ENCODE data around the gene RIOK1. TPM values are rescaled to one million over a fixed set of nuclear protein-coding genes. Genes with fewer than 3 reads are reported as not detected.

The RIOK1 gene
- total and polyA plus RNA-seq, 2 of the 8 experiments (the other 6 are each of a cell fraction or from before 2014, with no cell fraction given) = 11.8 to 26.9 TPM

GRCh38 chr6:7433121-7433617, 43.6 kb downstream of the RIOK1 start:
- Histone ChIP-seq H3K14ac (ENCODE audit: insufficient read length) (no peak overlapping the region), H3K79me1 (ENCODE audit: low read depth, low read length) (no peaks in the 10 kb centered on the region), H3K23ac (ENCODE audit: insufficient read length) (no peak overlapping the region), H4K20me1 (replicated peaks in 1 of 2; ENCODE audit: control insufficient read depth in 1 of 2, insufficient read depth in 2 of 2, low read length in 2 of 2) (no peaks in the 10 kb centered on the region), H3K9me3 (ENCODE audit: insufficient read depth in 2 of 2, low read depth in 1 of 2, low read length in 1 of 2) (no peaks in the 10 kb centered on the region), H3K4ac (replicated peaks; ENCODE audit: insufficient read length, low read depth, low read length) (no peak overlapping the region), H2BK12ac (ENCODE audit: low read depth, low read length) (no peak overlapping the region), H3K36me3 (ENCODE audit: control insufficient read depth in 2 of 4, insufficient read depth in 4 of 4, low read length in 3 of 4) (no peaks in the 10 kb centered on the region), H3K27me3 (replicated peaks in 1 of 4; ENCODE audit: control insufficient read depth in 3 of 4, extremely low read depth in 1 of 4, insufficient read depth in 3 of 4, low read length in 3 of 4) (no peaks in the 10 kb centered on the region), H3K27ac (ENCODE audit: low read depth, low read length) (no peak overlapping the region), H2BK15ac (ENCODE audit: low read length) (no peak overlapping the region; the same call in 1 of the 2 replicates), H3K23me2 (ENCODE audit: low read depth, low read length) (no peaks in the 10 kb centered on the region), H2BK120ac (replicated peaks; ENCODE audit: low read depth, low read length) (no peak overlapping the region), H4K91ac (replicated peaks; ENCODE audit: insufficient read length, low read length) (no peak overlapping the region), H4K8ac (ENCODE audit: extremely low read depth, insufficient read depth, low read length) (no peak overlapping the region), H3K79me2 (ENCODE audit: control insufficient read depth in 1 of 2, insufficient read depth in 2 of 2, low read length in 2 of 2) (no peaks in the 10 kb centered on the region), H2AFZ (ENCODE audit: low read length) (no peak overlapping the region), H2AK5ac (ENCODE audit: low read depth, low read length) (no peak overlapping the region), H3K4me2 (ENCODE audit: insufficient read depth in 1 of 2, low read depth in 2 of 2, low read length in 2 of 2) (no peak overlapping the region), H3K4me1 (replicated peaks in 1 of 4; ENCODE audit: control insufficient read depth in 3 of 4, insufficient read depth in 4 of 4, low read length in 3 of 4) (peaks cover 0 to 9% (median 2%) of the 10 kb centered on the region in 4 experiments; a peak in 2 of 7 replicates), H3K56ac (replicated peaks; ENCODE audit: insufficient read length, low read depth, low read length) (no peak overlapping the region), H4K5ac (ENCODE audit: insufficient read length, low read depth, low read length) (no peak overlapping the region), H3K9ac (replicated peaks in 1 of 4; ENCODE audit: extremely low read depth in 1 of 4, low read depth in 3 of 4, low read length in 3 of 4) (no peak overlapping the region), H2BK5ac (ENCODE audit: low read depth, low read length) (no peak overlapping the region), H2BK20ac (ENCODE audit: low read length) (no peak overlapping the region), H3K18ac (ENCODE audit: extremely low read depth, low read length) (no peak overlapping the region), H3K4me3 (ENCODE audit: extremely low read depth in 1 of 4, insufficient read depth in 2 of 4, low read depth in 3 of 4, low read length in 4 of 4) (no peak overlapping the region)
- ChIA-PET CTCF (ENCODE audit: partially characterized antibody) (no interaction called here), POLR2A (ENCODE audit: partially characterized antibody) (interaction anchor here (0.9 kb wide), 1 partner anchor 9 kb away, joined by 3 read pairs; no protein-coding TSS in a partner anchor)
- no peak for FAIRE-seq
- WGBS, 2 experiments (ENCODE audit: extremely low coverage in 1 of 2, insufficient coverage in 1 of 2, insufficient read length in 1 of 2, insufficient replicate concordance in 2 of 2, low coverage in 1 of 2, low lambda C conversion rate in 2 of 2, missing lambda C conversion rate in 1 of 2) = 90% methylated on average over 5 of the region's 5 CpGs; no CpG with 5 or more reads in 1 of the 2 experiments
- DNase-seq (ENCODE audit: low read depth in 1 of 2, low spot score in 2 of 2) = no peak
- no peak for TF ChIP-seq NANOG (IDR thresholded peaks at IDR 0.05; ENCODE audit: insufficient read depth, low read depth, low read length, poor library complexity, severe bottlenecking)
- TF ChIP-seq TBP (IDR thresholded peaks at IDR 0.05; ENCODE audit: low read depth, low read length) = no peak

All from H1 (cell line).